HepG2 (cell line): ENCODE measurements around the gene MXRA7. TPM values are rescaled to one million over a fixed set of nuclear protein-coding genes. Genes with fewer than 3 reads are reported as not detected.

Source experiments
- DPF2 ChIP-seq: sonication (generic); formaldehyde crosslinking; IDR thresholded peaks from 2 replicates; pipeline ENCODE4 v1.4.0; 2020; ENCODE audit warnings: mild to moderate bottlenecking, low read depth, missing genetic modification reagents, borderline replicate concordance
- GTF3A ChIP-seq: sonication (generic); formaldehyde crosslinking; conservative IDR thresholded peaks from 2 replicates; pipeline ENCODE4 v1.4.0; 2020; ENCODE audit warnings: mild to moderate bottlenecking, missing genetic modification reagents
- HNF4A ChIP-seq: sonication (generic); formaldehyde crosslinking; IDR thresholded peaks from 2 replicates; pipeline ENCODE4 v1.4.0; 2020; ENCODE audit warnings: missing genetic modification reagents
- KLF13 ChIP-seq: sonication (generic); formaldehyde crosslinking; IDR thresholded peaks from 2 replicates; pipeline ENCODE4 v1.4.0; 2020; ENCODE audit warnings: mild to moderate bottlenecking, missing genetic modification reagents
- MYNN ChIP-seq: sonication (generic); formaldehyde crosslinking; IDR thresholded peaks from 2 replicates; pipeline ENCODE4 v1.4.0; 2020; ENCODE audit warnings: mild to moderate bottlenecking, low read depth, missing genetic modification reagents
- NFE2L2 ChIP-seq: fragments of 150-350 bp; IDR thresholded peaks from 2 replicates; pipeline ENCODE4 v1.6.1; 2014; ENCODE audit warnings: low read length
- NONO ChIP-seq, 2 experiments: fragments of 450-650 bp in 1 of 2; sonication (generic) in 1 of 2; formaldehyde crosslinking in 1 of 2; IDR thresholded peaks in 1 of 2; conservative IDR thresholded peaks in 1 of 2; 2 replicates each; pipeline versions ENCODE4 v1.6.1 to v1.8.0; 2017 to 2022; ENCODE audit warnings: mild to moderate bottlenecking in 1 of 2, missing genetic modification reagents in 1 of 2, moderate library complexity in 1 of 2
- SAP130 ChIP-seq: IDR thresholded peaks from 2 replicates; pipeline ENCODE4 v1.6.1; 2016; ENCODE audit warnings: low read depth
- TOE1 ChIP-seq: sonication (generic); formaldehyde crosslinking; IDR thresholded peaks from 2 replicates; pipeline ENCODE4 v1.4.0; 2020; ENCODE audit warnings: mild to moderate bottlenecking, missing genetic modification reagents
- ZFP36L2 ChIP-seq: sonication (generic); formaldehyde crosslinking; IDR thresholded peaks from 2 replicates; pipeline ENCODE4 v1.4.0; 2020; ENCODE audit warnings: missing genetic modification reagents
- ZNF12 ChIP-seq: sonication (generic); formaldehyde crosslinking; IDR thresholded peaks from 2 replicates; pipeline ENCODE4 v1.5.0; 2020; ENCODE audit warnings: missing genetic modification reagents
- ZNF446 ChIP-seq: sonication (generic); formaldehyde crosslinking; IDR thresholded peaks from 2 replicates; pipeline ENCODE4 v1.5.0; 2020; ENCODE audit warnings: mild to moderate bottlenecking, missing genetic modification reagents
- ZNF672 ChIP-seq: sonication (generic); formaldehyde crosslinking; IDR thresholded peaks from 2 replicates; pipeline ENCODE4 v1.8.1; 2022; ENCODE audit warnings: missing genetic modification reagents
- ZNF703 ChIP-seq: sonication (generic); formaldehyde crosslinking; IDR thresholded peaks from 2 replicates; pipeline ENCODE4 v1.5.1; 2020; ENCODE audit warnings: missing genetic modification reagents, mild to moderate bottlenecking, moderate library complexity, borderline replicate concordance
- polyA plus RNA-seq, 8 experiments: library from polyadenylated mRNA; depleted of rRNA in 3 of 8; stranded (reverse) in 7 of 8; unstranded in 1 of 8; fragments of >200 nt; fragmentation: Illumina TruSeq in 4 of 8; extraction: Trizol in 4 of 8; gene quantifications; 2 replicates each; pipeline versions ENCODE4 v1.2.1 to v1.2.3, GENCODE V29; 2011 to 2016; ENCODE audit warnings: low read depth in 4 of 8, missing spikeins in 1 of 8, mixed read lengths in 1 of 8; ENCODE audit not compliant: insufficient read depth in 1 of 8
- total RNA-seq, 5 experiments: library from RNA; depleted of rRNA; stranded (reverse); fragments of >200 nt; fragmentation: Illumina TruSeq; extraction: Trizol; gene quantifications; 2 replicates each; pipeline ENCODE4 v1.2.3, GENCODE V29; 2016; ENCODE audit warnings: low read depth in 1 of 5
- TF ChIP-seq, protein P1 (sequence below): sonication (generic); formaldehyde crosslinking; IDR thresholded peaks from 2 replicates; pipeline ENCODE4 v1.5.1; 2020; ENCODE audit warnings: missing genetic modification reagents, mild to moderate bottlenecking, borderline replicate concordance
- TF ChIP-seq, protein P2 (sequence below): sonication (generic); formaldehyde crosslinking; IDR thresholded peaks from 2 replicates; pipeline ENCODE4 v1.9.0; 2021; ENCODE audit warnings: missing genetic modification reagents, borderline replicate concordance
- TF ChIP-seq, protein P3 (sequence below): sonication (generic); formaldehyde crosslinking; IDR thresholded peaks from 2 replicates; pipeline ENCODE4 v1.4.0; 2020; ENCODE audit warnings: missing genetic modification reagents
- TF ChIP-seq, protein P4 (sequence below): sonication (generic); formaldehyde crosslinking; IDR thresholded peaks from 2 replicates; pipeline ENCODE4 v1.4.0; 2020; ENCODE audit warnings: missing genetic modification reagents
- TF ChIP-seq, protein P5 (sequence below): sonication (generic); formaldehyde crosslinking; IDR thresholded peaks from 2 replicates; pipeline ENCODE4 v1.5.0; 2020; ENCODE audit warnings: missing genetic modification reagents

The MXRA7 gene
- total and polyA plus RNA-seq, 2 of the 13 experiments (the other 11 are each of a cell fraction or from before 2014, with no cell fraction given) = 44.8 to 112 TPM

DNA sequence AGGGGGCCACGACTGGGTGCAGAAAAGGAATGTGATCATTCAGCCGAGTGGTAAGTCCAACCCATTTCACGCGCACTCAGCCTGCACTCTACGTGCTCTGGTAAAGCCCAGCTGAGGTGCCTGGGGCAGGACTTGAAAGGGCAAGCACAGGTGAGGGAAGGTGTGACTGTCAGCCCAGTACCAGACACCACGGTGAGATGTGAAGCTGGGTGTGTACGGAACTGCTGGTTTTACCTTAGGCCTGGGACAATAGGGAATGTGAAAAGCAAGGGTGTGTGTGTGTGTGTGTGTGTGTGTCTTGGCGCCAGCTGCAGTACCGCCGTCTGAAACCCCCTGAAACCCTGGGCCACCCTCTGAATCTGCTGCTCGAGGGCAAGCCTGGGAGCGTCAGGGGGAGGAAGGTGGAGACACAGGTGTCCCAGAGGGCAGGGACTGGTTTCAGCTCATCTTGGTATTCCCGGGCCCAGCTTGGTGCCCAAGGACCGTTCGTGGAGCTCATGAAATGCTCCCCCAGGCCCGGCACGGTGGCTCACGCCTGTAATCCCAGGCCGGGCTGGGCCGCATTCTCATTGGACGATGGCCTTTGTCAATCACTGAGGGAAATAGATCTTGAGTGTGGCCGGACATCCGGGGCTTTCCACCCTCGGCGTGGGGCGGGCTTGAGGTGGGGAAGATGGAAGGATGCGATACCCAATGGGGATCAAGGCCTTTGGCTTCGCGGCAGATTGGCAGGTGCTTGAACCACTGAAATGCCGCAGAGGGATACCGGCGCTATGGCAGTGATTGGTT lies 39.4 kb downstream of the MXRA7 start (continued):
- TF ChIP-seq, protein P1, sequence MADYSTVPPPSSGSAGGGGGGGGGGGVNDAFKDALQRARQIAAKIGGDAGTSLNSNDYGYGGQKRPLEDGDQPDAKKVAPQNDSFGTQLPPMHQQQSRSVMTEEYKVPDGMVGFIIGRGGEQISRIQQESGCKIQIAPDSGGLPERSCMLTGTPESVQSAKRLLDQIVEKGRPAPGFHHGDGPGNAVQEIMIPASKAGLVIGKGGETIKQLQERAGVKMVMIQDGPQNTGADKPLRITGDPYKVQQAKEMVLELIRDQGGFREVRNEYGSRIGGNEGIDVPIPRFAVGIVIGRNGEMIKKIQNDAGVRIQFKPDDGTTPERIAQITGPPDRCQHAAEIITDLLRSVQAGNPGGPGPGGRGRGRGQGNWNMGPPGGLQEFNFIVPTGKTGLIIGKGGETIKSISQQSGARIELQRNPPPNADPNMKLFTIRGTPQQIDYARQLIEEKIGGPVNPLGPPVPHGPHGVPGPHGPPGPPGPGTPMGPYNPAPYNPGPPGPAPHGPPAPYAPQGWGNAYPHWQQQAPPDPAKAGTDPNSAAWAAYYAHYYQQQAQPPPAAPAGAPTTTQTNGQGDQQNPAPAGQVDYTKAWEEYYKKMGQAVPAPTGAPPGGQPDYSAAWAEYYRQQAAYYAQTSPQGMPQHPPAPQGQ (CRISPR knock-in tag) = peak; percentile 94; the same call in 1 of the 2 replicates
- no peak for TF ChIP-seq NONO (IDR thresholded peaks at IDR 0.05)
- TF ChIP-seq NONO (CRISPR knock-in tag; conservative IDR thresholded peaks at IDR 0.05) = peak; percentile 81
- no peak for TF ChIP-seq GTF3A
- TF ChIP-seq HNF4A (CRISPR knock-in tag) = peak; percentile 57
- TF ChIP-seq, protein P2, sequence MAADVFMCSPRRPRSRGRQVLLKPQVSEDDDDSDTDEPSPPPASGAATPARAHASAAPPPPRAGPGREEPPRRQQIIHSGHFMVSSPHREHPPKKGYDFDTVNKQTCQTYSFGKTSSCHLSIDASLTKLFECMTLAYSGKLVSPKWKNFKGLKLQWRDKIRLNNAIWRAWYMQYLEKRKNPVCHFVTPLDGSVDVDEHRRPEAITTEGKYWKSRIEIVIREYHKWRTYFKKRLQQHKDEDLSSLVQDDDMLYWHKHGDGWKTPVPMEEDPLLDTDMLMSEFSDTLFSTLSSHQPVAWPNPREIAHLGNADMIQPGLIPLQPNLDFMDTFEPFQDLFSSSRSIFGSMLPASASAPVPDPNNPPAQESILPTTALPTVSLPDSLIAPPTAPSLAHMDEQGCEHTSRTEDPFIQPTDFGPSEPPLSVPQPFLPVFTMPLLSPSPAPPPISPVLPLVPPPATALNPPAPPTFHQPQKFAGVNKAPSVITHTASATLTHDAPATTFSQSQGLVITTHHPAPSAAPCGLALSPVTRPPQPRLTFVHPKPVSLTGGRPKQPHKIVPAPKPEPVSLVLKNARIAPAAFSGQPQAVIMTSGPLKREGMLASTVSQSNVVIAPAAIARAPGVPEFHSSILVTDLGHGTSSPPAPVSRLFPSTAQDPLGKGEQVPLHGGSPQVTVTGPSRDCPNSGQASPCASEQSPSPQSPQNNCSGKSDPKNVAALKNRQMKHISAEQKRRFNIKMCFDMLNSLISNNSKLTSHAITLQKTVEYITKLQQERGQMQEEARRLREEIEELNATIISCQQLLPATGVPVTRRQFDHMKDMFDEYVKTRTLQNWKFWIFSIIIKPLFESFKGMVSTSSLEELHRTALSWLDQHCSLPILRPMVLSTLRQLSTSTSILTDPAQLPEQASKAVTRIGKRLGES (CRISPR knock-in tag) = peak; percentile 78; the same call in 1 of the 2 replicates
- TF ChIP-seq ZNF703 (CRISPR knock-in tag) = peak; percentile 34; the same call in 1 of the 2 replicates
- TF ChIP-seq ZNF446 = peak; percentile 56; the same call in 1 of the 2 replicates
- TF ChIP-seq, protein P3, sequence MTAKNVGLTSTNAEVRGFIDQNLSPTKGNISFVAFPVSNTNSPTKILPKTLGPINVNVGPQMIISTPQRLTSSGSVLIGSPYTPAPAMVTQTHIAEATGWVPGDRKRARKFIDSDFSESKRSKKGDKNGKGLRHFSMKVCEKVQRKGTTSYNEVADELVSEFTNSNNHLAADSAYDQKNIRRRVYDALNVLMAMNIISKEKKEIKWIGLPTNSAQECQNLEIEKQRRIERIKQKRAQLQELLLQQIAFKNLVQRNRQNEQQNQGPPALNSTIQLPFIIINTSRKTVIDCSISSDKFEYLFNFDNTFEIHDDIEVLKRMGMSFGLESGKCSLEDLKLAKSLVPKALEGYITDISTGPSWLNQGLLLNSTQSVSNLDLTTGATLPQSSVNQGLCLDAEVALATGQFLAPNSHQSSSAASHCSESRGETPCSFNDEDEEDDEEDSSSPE (CRISPR knock-in tag) = peak; percentile 62; the same call in 1 of the 2 replicates
- no peak for TF ChIP-seq ZNF12 (CRISPR knock-in tag)
- TF ChIP-seq ZNF672 (CRISPR knock-in tag) = no peak
- TF ChIP-seq DPF2 (CRISPR knock-in tag) = no peak
- 0 out of 2 replicates have a peak, but pooled peaks have one; percentile 3 for TF ChIP-seq NFE2L2
- TF ChIP-seq, protein P4, sequence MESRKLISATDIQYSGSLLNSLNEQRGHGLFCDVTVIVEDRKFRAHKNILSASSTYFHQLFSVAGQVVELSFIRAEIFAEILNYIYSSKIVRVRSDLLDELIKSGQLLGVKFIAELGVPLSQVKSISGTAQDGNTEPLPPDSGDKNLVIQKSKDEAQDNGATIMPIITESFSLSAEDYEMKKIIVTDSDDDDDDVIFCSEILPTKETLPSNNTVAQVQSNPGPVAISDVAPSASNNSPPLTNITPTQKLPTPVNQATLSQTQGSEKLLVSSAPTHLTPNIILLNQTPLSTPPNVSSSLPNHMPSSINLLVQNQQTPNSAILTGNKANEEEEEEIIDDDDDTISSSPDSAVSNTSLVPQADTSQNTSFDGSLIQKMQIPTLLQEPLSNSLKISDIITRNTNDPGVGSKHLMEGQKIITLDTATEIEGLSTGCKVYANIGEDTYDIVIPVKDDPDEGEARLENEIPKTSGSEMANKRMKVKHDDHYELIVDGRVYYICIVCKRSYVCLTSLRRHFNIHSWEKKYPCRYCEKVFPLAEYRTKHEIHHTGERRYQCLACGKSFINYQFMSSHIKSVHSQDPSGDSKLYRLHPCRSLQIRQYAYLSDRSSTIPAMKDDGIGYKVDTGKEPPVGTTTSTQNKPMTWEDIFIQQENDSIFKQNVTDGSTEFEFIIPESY (CRISPR knock-in tag) = peak; percentile 25; the same call in 1 of the 2 replicates
- TF ChIP-seq MYNN (CRISPR knock-in tag) = no peak
- no peak for TF ChIP-seq ZFP36L2 (CRISPR knock-in tag)
- TF ChIP-seq, protein P5, sequence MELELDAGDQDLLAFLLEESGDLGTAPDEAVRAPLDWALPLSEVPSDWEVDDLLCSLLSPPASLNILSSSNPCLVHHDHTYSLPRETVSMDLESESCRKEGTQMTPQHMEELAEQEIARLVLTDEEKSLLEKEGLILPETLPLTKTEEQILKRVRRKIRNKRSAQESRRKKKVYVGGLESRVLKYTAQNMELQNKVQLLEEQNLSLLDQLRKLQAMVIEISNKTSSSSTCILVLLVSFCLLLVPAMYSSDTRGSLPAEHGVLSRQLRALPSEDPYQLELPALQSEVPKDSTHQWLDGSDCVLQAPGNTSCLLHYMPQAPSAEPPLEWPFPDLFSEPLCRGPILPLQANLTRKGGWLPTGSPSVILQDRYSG (CRISPR knock-in tag) = peak; percentile 80; the same call in 1 of the 2 replicates
- TF ChIP-seq KLF13 (CRISPR knock-in tag) = no peak
- no peak for TF ChIP-seq TOE1 (CRISPR knock-in tag)
- peak; percentile 85 for TF ChIP-seq SAP130 (CRISPR knock-in tag)
